ENCODE data around the gene JARID2.

Gene JARID2

DNA sequence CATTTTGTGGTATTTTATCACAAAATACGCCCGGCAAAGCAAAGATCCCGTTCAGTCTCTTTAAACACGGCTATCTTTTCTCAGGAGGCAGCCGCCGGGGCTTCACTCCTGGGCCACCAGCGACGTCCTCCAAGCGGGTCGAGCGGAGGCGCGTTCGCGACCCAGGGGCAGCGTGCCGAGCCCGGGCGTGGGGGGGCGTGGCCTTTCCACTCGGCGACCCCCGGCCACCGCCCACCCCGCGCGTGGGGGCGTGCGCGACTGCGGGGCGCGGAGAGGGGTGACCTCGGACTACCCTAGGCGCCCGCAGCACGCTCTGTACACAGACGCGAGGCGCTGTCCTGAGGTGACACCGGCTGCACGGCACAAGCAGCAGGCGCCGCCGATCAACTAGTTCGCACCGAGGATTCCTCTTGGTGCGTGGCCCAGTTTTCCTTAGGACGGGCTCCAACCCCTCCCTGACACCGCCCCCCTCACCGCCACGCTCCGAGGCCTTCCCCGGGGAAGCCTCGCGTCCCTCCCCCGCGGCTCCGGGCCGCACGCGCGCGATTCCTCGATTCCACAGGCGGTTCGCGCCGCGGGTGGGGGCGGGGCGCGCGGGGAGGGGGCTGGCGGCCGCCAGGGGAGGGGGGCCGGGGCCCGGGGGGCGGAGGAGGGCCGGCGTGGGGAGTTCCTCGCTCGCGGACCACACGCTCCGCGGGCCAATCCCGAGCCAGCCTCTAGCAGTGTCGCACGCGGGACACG, 1.1 kb upstream of the JARID2 start:
- Histone ChIP-seq H3K27me3 (replicated peaks; ENCODE audit: insufficient read depth, low read length) (no peaks in the 10 kb centered on the region), H3K36me3 (replicated peaks; ENCODE audit: insufficient read depth, low read length) (no peaks in the 10 kb centered on the region), H3K9ac (ENCODE audit: low read length) (peak overlapping the region; percentile 67; the same call in 1 of the 2 replicates), H4K20me1 (ENCODE audit: insufficient read depth, low read length) (no peaks in the 10 kb centered on the region), H3K4me1 (ENCODE audit: low read length) (no peaks in the 10 kb centered on the region), H3F3A (ENCODE audit: insufficient read depth, low read length) (peaks cover 17% of the 10 kb centered on the region), H3K9me3 (replicated peaks; ENCODE audit: insufficient read depth, low read length) (no peaks in the 10 kb centered on the region), H3K27ac (ENCODE audit: low read length) (peak overlapping the region; percentile 28; the same call in 1 of the 2 replicates), H3K4me2 (ENCODE audit: low read depth, low read length) (peak overlapping the region; percentile 92), H3K9me2 (replicated peaks; ENCODE audit: insufficient read depth, low read length) (no peaks in the 10 kb centered on the region), H3K4me3 (ENCODE audit: low read length) (peak overlapping the region; percentile 72), H3K79me2 (ENCODE audit: low read length) (peaks cover 30% of the 10 kb centered on the region), H2AFZ (ENCODE audit: low read length) (peak overlapping the region; percentile 73)
- TF ChIP-seq EZH2phosphoT487 (IDR thresholded peaks at IDR 0.05; ENCODE audit: low read length) (no peak), EZH2 (optimal IDR thresholded peaks at IDR 0.05; ENCODE audit: low read depth, low read length) (no peak)
- TF ChIP-seq, protein P1, sequence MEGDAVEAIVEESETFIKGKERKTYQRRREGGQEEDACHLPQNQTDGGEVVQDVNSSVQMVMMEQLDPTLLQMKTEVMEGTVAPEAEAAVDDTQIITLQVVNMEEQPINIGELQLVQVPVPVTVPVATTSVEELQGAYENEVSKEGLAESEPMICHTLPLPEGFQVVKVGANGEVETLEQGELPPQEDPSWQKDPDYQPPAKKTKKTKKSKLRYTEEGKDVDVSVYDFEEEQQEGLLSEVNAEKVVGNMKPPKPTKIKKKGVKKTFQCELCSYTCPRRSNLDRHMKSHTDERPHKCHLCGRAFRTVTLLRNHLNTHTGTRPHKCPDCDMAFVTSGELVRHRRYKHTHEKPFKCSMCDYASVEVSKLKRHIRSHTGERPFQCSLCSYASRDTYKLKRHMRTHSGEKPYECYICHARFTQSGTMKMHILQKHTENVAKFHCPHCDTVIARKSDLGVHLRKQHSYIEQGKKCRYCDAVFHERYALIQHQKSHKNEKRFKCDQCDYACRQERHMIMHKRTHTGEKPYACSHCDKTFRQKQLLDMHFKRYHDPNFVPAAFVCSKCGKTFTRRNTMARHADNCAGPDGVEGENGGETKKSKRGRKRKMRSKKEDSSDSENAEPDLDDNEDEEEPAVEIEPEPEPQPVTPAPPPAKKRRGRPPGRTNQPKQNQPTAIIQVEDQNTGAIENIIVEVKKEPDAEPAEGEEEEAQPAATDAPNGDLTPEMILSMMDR (IDR thresholded peaks at IDR 0.05; ENCODE audit: low read length), result no peak
- DNase-seq, result peak; percentile 70

DNA sequence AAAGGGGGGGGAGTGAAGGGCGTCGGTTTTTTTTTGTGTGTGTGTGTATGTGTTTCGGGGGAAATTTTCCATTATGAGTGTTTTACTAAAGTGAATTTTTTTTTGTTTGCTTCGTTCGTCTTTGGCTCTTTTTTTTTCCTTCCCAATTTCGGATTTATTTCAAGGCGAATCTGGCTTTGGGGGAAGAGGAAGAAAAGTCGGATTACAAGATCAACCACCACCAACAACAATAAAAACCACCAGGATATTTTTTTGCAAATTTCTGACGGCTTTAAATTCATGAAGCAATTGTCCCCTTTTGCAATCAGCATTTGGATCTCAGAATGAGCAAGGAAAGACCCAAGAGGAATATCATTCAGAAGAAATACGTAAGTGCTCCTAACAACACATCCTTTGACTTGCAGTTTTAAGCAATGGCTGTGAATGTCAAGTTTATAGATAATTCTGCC, 372 bp downstream of the JARID2 start:
- H3K4me1 ChIP-seq (ENCODE audit: low read length), result no peaks in the 10 kb centered on the region
- TF ChIP-seq EZH2 (optimal IDR thresholded peaks at IDR 0.05; ENCODE audit: low read depth, low read length), result no peak
- TF ChIP-seq, protein P1 (IDR thresholded peaks at IDR 0.05; ENCODE audit: low read length), result no peak
- TF ChIP-seq EZH2phosphoT487 (IDR thresholded peaks at IDR 0.05; ENCODE audit: low read length), result no peak
- peak overlapping the region; percentile 49 for H2AFZ ChIP-seq (ENCODE audit: low read length)

DNA sequence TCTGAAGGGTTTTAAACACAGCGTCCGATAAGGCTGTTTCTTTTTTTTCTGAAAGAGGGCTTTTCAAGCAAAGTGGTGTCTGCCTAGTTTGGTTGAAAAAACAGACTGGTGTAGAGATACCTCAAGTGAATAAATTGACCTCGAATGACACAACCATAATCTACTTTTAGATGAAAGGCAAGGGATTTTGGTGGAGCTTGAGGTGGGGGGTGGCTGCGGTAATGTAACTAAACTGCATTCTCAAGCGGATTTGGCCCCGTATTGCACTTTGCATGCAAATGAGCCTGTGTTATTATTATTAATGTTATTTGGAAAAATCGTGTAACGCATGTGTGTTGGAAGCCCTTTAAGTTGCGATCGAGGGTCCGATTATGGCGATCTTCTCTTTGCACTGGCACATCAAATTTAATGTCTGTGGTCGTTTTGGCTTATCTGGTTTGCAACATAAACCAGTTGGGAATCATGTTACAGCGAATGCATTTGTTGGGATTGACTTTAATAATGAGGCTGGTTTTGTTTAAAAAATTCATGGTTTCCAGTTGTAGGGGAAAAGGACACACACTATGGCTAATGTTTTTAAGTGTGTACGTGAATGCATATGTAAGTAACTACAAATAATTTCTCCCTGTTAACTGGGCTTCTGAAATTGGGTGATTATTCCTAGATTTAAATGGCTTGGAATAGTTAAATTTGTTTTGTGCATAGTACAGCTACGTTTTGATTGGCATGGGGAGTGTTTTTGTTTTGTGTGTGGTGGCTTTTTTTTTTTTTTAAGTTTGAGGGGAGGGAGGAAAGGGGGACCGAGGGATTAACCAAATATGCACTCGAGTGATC, 1.0 kb downstream of the JARID2 start:
- DNase-seq, result peak; percentile 48
- Histone ChIP-seq H4K20me1 (ENCODE audit: insufficient read depth, low read length) (no peaks in the 10 kb centered on the region), H3K79me2 (ENCODE audit: low read length) (peaks cover 51% of the 10 kb centered on the region), H3K27ac (ENCODE audit: low read length) (peak overlapping the region; percentile 70; the same call in 1 of the 2 replicates), H3K9me3 (replicated peaks; ENCODE audit: insufficient read depth, low read length) (no peaks in the 10 kb centered on the region), H3K36me3 (replicated peaks; ENCODE audit: insufficient read depth, low read length) (no peaks in the 10 kb centered on the region), H3K4me1 (ENCODE audit: low read length) (no peaks in the 10 kb centered on the region), H2AFZ (ENCODE audit: low read length) (peak overlapping the region; percentile 33; the same call in 1 of the 2 replicates), H3K9ac (ENCODE audit: low read length) (peak overlapping the region; percentile 75), H3F3A (ENCODE audit: insufficient read depth, low read length) (peaks cover 17% of the 10 kb centered on the region), H3K4me3 (ENCODE audit: low read length) (peak overlapping the region; percentile 72), H3K9me2 (replicated peaks; ENCODE audit: insufficient read depth, low read length) (no peaks in the 10 kb centered on the region), H3K27me3 (replicated peaks; ENCODE audit: insufficient read depth, low read length) (no peaks in the 10 kb centered on the region), H3K4me2 (ENCODE audit: low read depth, low read length) (peak overlapping the region; percentile 92)
- no peak for TF ChIP-seq EZH2 (optimal IDR thresholded peaks at IDR 0.05; ENCODE audit: low read depth, low read length)
- TF ChIP-seq, protein P1 (IDR thresholded peaks at IDR 0.05; ENCODE audit: low read length), result no peak
- TF ChIP-seq EZH2phosphoT487 (IDR thresholded peaks at IDR 0.05; ENCODE audit: low read length), result no peak

More for the DNA sequence above, 372 bp downstream of the JARID2 start:
- H3K4me3 ChIP-seq (ENCODE audit: low read length), result peak overlapping the region; percentile 72
- peak overlapping the region; percentile 75 for H3K9ac ChIP-seq (ENCODE audit: low read length)
- DNase-seq, result no peak
- peaks cover 45% of the 10 kb centered on the region for H3K79me2 ChIP-seq (ENCODE audit: low read length)
- H4K20me1 ChIP-seq (ENCODE audit: insufficient read depth, low read length), result no peaks in the 10 kb centered on the region
- no peaks in the 10 kb centered on the region for H3K27me3 ChIP-seq (replicated peaks; ENCODE audit: insufficient read depth, low read length)
- no peaks in the 10 kb centered on the region for H3K9me3 ChIP-seq (replicated peaks; ENCODE audit: insufficient read depth, low read length)
- no peaks in the 10 kb centered on the region for H3K9me2 ChIP-seq (replicated peaks; ENCODE audit: insufficient read depth, low read length)
- peak overlapping the region; percentile 25; the same call in 1 of the 2 replicates for H3K27ac ChIP-seq (ENCODE audit: low read length)
- H3F3A ChIP-seq (ENCODE audit: insufficient read depth, low read length), result peaks cover 17% of the 10 kb centered on the region
- no peaks in the 10 kb centered on the region for H3K36me3 ChIP-seq (replicated peaks; ENCODE audit: insufficient read depth, low read length)
- H3K4me2 ChIP-seq (ENCODE audit: low read depth, low read length), result peak overlapping the region; percentile 92
